GM23338 (cell line): ENCODE results near the gene UBL3. TPM values are rescaled to one million over a fixed set of nuclear protein-coding genes. Genes with fewer than 3 reads are reported as not detected.

Source experiments
- ATAC-seq: fragments of 200-7000 bp; cut with Tn5 transposase; 3 replicates; pipeline ENCODE4 v1.9.1; 2020
- DNase-seq: peaks from one replicate; pipeline ENCODE4 v3.0.0-alpha.2; 2015; ENCODE audit warnings: low spot score
- H2AFZ ChIP-seq: fragments of 200-600 bp; sonication (generic); 2 replicates; pipeline ENCODE4 v1.8.0; 2016; ENCODE audit warnings: antibody characterized with exemption, mild to moderate bottlenecking, moderate library complexity
- H3F3A ChIP-seq: fragments of 200-600 bp; sonication (generic); replicated peaks from 2 replicates; pipeline ENCODE4 v1.8.0; 2017; ENCODE audit warnings: antibody characterized with exemption, mixed run types, low read depth
- H3K27ac ChIP-seq: fragments of 200-600 bp; sonication (generic); 2 replicates; pipeline ENCODE4 v1.6.1; 2016; ENCODE audit warnings: low read depth
- H3K27me3 ChIP-seq: fragments of 200-600 bp; sonication (generic); 2 replicates; pipeline ENCODE4 v1.8.0; 2016; ENCODE audit warnings: mild to moderate bottlenecking, mixed run types, moderate library complexity; ENCODE audit not compliant: insufficient read depth
- H3K36me3 ChIP-seq: fragments of 200-600 bp; sonication (generic); 2 replicates; pipeline ENCODE4 v1.8.0; 2016; ENCODE audit warnings: mild to moderate bottlenecking; ENCODE audit not compliant: insufficient read depth
- H3K4me1 ChIP-seq: fragments of 200-600 bp; sonication (generic); 2 replicates; pipeline ENCODE4 v1.8.0; 2016; ENCODE audit warnings: mild to moderate bottlenecking, moderate library complexity; ENCODE audit not compliant: insufficient read depth
- H3K4me2 ChIP-seq: fragments of 200-600 bp; sonication (generic); 2 replicates; pipeline ENCODE4 v1.7.1; 2017; ENCODE audit warnings: mixed run types
- H3K4me3 ChIP-seq: fragments of 200-600 bp; sonication (generic); 2 replicates; pipeline ENCODE4 v1.6.1; 2016; ENCODE audit warnings: mixed run types
- H3K79me2 ChIP-seq: fragments of 200-600 bp; sonication (generic); replicated peaks from 2 replicates; pipeline ENCODE4 v1.8.0; 2017; ENCODE audit warnings: mild to moderate bottlenecking; ENCODE audit not compliant: insufficient read depth
- H3K9me2 ChIP-seq: fragments of 200-600 bp; sonication (generic); 2 replicates; pipeline ENCODE4 v1.8.0; 2017; ENCODE audit not compliant: insufficient read depth
- H4K20me1 ChIP-seq: fragments of 200-600 bp; sonication (generic); replicated peaks from 2 replicates; pipeline ENCODE4 v1.8.0; 2017; ENCODE audit warnings: mild to moderate bottlenecking; ENCODE audit not compliant: insufficient read depth
- H3K27ac Mint-ChIP-seq: 2 replicates; pipeline ENCODE4 v1.8.0; 2020; ENCODE audit warnings: inconsistent platforms, mild to moderate bottlenecking, moderate library complexity, mixed read lengths
- H3K27me3 Mint-ChIP-seq: 3 replicates; pipeline ENCODE4 v1.8.0; 2022; ENCODE audit warnings: low read depth, mild to moderate bottlenecking, moderate library complexity, mixed read lengths, inconsistent platforms; ENCODE audit not compliant: insufficient read depth, poor library complexity
- H3K36me3 Mint-ChIP-seq: 3 replicates; pipeline ENCODE4 v1.8.0; 2021; ENCODE audit warnings: low read depth, mild to moderate bottlenecking, inconsistent platforms, moderate library complexity, mixed read lengths
- H3K4me1 Mint-ChIP-seq: 3 replicates; pipeline ENCODE4 v1.8.0; 2020; ENCODE audit warnings: mild to moderate bottlenecking, inconsistent platforms, mixed read lengths
- H3K4me3 Mint-ChIP-seq: 3 replicates; pipeline ENCODE4 v1.8.0; 2021; ENCODE audit warnings: moderate library complexity, mild to moderate bottlenecking, inconsistent platforms, mixed read lengths
- H3K9me3 Mint-ChIP-seq: 3 replicates; pipeline ENCODE4 v1.8.0; 2020; ENCODE audit warnings: moderate library complexity, mild to moderate bottlenecking, inconsistent platforms, mixed read lengths
- EZH2 ChIP-seq: fragments of 200-600 bp; sonication (generic); IDR thresholded peaks from one replicate; pipeline ENCODE4 v1.8.0; 2017; ENCODE audit warnings: antibody characterized with exemption, mild to moderate bottlenecking, low read depth; ENCODE audit not compliant: unreplicated experiment
- EZH2phosphoT487 ChIP-seq: fragments of 200-600 bp; sonication (generic); IDR thresholded peaks from one replicate; pipeline ENCODE4 v1.8.1; 2018; ENCODE audit warnings: antibody characterized with exemption; ENCODE audit not compliant: unreplicated experiment
- ZNF114 ChIP-seq: fragments of 250-450 bp; sonication (Bioruptor Pico); IDR thresholded peaks from 2 replicates; pipeline ENCODE4 v1.5.0; 2020; ENCODE audit warnings: mild to moderate bottlenecking, moderate library complexity
- ZNF331 ChIP-seq: fragments of 250-450 bp; sonication (Bioruptor Pico); IDR thresholded peaks from 2 replicates; pipeline ENCODE4 v1.5.0; 2020; ENCODE audit warnings: low read depth, mild to moderate bottlenecking, moderate library complexity
- polyA plus RNA-seq: library from polyadenylated mRNA; unstranded; fragments of >200 nt; fragmentation: Nextera tagmentation; extraction: Ambion mirVana; gene quantifications from 2 replicates; pipeline ENCODE4 v1.2.1, GENCODE V29; 2016
- total RNA-seq: library from RNA; depleted of rRNA; stranded (reverse); fragments of >200 nt; shearing (Covaris generic); gene quantifications from 2 replicates; pipeline ENCODE4 v1.2.3, GENCODE V29; 2014
- TF ChIP-seq, protein P1 (sequence below): IDR thresholded peaks from one replicate; pipeline ENCODE4 v1.6.1; 2018; ENCODE audit warnings: antibody characterized with exemption; ENCODE audit not compliant: unreplicated experiment
- TF ChIP-seq, protein P2 (sequence below): IDR thresholded peaks from 2 replicates; pipeline ENCODE4 v1.6.1; 2016; ENCODE audit warnings: antibody characterized with exemption
- TF ChIP-seq, protein P3 (sequence below), 2 experiments: fragments of 200-600 bp in 1 of 2; sonication (generic) in 1 of 2; conservative IDR thresholded peaks; 2 replicates each; pipeline versions ENCODE4 v1.5.1 to v1.6.1; 2016 to 2017; ENCODE audit warnings: antibody characterized with exemption in 2 of 2, low read depth in 2 of 2, mild to moderate bottlenecking in 2 of 2, moderate library complexity in 1 of 2

Gene UBL3
- total and polyA plus RNA-seq, 2 experiments from 2014 or later, result 9.7 to 21.1 TPM

DNA sequence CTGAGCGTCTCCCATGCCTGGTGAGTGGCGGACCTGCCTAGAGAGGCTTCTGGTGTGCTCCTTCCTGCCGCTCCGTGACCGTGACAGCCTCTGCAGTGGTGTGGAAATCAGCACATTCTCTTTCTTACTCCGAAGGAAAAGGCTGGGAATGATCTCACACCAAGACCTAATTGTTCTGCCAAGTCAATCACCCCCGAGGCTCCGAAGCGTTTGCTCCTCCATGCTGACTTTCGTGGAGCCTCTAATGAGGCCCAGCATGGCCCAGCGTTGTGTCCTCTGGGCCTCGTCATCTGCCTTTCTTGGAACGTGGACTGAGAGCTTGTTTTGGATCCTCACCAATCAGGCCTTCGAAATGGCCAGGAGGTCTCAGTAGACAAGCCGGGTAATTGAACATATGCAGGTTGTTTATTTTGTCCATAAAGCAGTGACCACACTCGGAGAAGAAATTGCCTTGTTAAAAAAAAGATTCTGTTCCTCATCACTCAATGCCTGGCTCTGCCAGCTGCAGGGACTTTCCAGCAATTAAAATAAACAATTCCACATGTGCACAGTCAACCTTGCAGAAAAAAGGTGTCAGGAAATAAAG is 107.1 kb downstream of the UBL3 start:
- Histone ChIP-seq H3K4me1 (no peaks in the 10 kb centered on the region), H3K4me3 (no peak overlapping the region), H3K9me2 (no peaks in the 10 kb centered on the region), H3K79me2 (no peaks in the 10 kb centered on the region), H2AFZ (0 out of 2 replicates have a peak overlapping the region, but pooled peaks have one; percentile 43), H3F3A (no peaks in the 10 kb centered on the region), H3K27ac (no peak overlapping the region), H3K27me3 (no peaks in the 10 kb centered on the region), H3K4me2 (no peak overlapping the region), H3K36me3 (no peaks in the 10 kb centered on the region), H4K20me1 (no peaks in the 10 kb centered on the region)
- DNase-seq (no peak), ATAC-seq (no peak)
- TF ChIP-seq, protein P1, sequence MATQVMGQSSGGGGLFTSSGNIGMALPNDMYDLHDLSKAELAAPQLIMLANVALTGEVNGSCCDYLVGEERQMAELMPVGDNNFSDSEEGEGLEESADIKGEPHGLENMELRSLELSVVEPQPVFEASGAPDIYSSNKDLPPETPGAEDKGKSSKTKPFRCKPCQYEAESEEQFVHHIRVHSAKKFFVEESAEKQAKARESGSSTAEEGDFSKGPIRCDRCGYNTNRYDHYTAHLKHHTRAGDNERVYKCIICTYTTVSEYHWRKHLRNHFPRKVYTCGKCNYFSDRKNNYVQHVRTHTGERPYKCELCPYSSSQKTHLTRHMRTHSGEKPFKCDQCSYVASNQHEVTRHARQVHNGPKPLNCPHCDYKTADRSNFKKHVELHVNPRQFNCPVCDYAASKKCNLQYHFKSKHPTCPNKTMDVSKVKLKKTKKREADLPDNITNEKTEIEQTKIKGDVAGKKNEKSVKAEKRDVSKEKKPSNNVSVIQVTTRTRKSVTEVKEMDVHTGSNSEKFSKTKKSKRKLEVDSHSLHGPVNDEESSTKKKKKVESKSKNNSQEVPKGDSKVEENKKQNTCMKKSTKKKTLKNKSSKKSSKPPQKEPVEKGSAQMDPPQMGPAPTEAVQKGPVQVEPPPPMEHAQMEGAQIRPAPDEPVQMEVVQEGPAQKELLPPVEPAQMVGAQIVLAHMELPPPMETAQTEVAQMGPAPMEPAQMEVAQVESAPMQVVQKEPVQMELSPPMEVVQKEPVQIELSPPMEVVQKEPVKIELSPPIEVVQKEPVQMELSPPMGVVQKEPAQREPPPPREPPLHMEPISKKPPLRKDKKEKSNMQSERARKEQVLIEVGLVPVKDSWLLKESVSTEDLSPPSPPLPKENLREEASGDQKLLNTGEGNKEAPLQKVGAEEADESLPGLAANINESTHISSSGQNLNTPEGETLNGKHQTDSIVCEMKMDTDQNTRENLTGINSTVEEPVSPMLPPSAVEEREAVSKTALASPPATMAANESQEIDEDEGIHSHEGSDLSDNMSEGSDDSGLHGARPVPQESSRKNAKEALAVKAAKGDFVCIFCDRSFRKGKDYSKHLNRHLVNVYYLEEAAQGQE, result no peak
- TF ChIP-seq EZH2phosphoT487, result no peak
- TF ChIP-seq ZNF114, result no peak
- TF ChIP-seq ZNF331 (CRISPR knock-in tag), result no peak
- TF ChIP-seq, protein P2, sequence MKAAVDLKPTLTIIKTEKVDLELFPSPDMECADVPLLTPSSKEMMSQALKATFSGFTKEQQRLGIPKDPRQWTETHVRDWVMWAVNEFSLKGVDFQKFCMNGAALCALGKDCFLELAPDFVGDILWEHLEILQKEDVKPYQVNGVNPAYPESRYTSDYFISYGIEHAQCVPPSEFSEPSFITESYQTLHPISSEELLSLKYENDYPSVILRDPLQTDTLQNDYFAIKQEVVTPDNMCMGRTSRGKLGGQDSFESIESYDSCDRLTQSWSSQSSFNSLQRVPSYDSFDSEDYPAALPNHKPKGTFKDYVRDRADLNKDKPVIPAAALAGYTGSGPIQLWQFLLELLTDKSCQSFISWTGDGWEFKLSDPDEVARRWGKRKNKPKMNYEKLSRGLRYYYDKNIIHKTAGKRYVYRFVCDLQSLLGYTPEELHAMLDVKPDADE, result no peak
- TF ChIP-seq EZH2, result no peak
- H3K4me3 Mint-ChIP-seq, result no peak overlapping the region
- H3K27me3 Mint-ChIP-seq, result peaks cover 7% of the 10 kb centered on the region
- H3K36me3 Mint-ChIP-seq, result no peaks in the 10 kb centered on the region
- H3K27ac Mint-ChIP-seq, result no peak overlapping the region
- no peaks in the 10 kb centered on the region for H3K9me3 Mint-ChIP-seq
- no peaks in the 10 kb centered on the region for H3K4me1 Mint-ChIP-seq

DNA sequence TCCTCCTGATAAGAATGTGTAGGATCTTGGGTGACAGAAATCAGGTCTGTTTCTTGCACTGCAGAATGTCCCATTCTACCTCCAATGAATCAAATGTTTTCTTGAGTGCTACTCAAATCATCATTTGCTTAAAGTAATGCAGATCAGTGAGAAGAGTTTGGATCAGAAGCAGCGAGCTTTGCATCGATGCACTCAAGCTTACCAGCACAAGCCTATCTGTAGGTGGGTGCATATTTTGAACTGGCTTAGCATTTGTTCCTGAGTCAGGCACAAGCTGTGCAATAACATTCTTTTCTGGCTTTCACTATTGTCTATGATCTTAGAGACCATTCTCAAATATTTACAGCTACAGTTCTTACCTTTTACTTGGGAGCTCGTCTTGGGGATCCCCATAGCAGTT is 109.5 kb downstream of the UBL3 start:
- no peaks in the 10 kb centered on the region for H3K4me1 ChIP-seq
- H3K36me3 ChIP-seq, result no peaks in the 10 kb centered on the region
- DNase-seq (no peak), ATAC-seq (no peak)
- H3F3A ChIP-seq, result no peaks in the 10 kb centered on the region
- no peak overlapping the region for H3K4me3 ChIP-seq
- no peaks in the 10 kb centered on the region for H3K9me2 ChIP-seq
- H3K36me3 Mint-ChIP-seq, result no peaks in the 10 kb centered on the region
- peaks cover 7% of the 10 kb centered on the region for H3K27me3 Mint-ChIP-seq
- H3K9me3 Mint-ChIP-seq, result no peaks in the 10 kb centered on the region
- no peaks in the 10 kb centered on the region for H3K27me3 ChIP-seq
- H4K20me1 ChIP-seq, result no peaks in the 10 kb centered on the region; the same call in 1 of the 2 replicates
- H3K4me3 Mint-ChIP-seq, result no peak overlapping the region
- H3K79me2 ChIP-seq, result no peaks in the 10 kb centered on the region
- no peak overlapping the region for H3K27ac Mint-ChIP-seq
- H2AFZ ChIP-seq, result 0 out of 2 replicates have a peak overlapping the region, but pooled peaks have one; percentile 14
- H3K27ac ChIP-seq, result no peak overlapping the region
- H3K4me1 Mint-ChIP-seq, result no peaks in the 10 kb centered on the region
- no peak overlapping the region for H3K4me2 ChIP-seq
- no peak for TF ChIP-seq EZH2phosphoT487
- TF ChIP-seq ZNF331 (CRISPR knock-in tag), result no peak
- TF ChIP-seq, protein P1, result no peak
- TF ChIP-seq, protein P3, sequence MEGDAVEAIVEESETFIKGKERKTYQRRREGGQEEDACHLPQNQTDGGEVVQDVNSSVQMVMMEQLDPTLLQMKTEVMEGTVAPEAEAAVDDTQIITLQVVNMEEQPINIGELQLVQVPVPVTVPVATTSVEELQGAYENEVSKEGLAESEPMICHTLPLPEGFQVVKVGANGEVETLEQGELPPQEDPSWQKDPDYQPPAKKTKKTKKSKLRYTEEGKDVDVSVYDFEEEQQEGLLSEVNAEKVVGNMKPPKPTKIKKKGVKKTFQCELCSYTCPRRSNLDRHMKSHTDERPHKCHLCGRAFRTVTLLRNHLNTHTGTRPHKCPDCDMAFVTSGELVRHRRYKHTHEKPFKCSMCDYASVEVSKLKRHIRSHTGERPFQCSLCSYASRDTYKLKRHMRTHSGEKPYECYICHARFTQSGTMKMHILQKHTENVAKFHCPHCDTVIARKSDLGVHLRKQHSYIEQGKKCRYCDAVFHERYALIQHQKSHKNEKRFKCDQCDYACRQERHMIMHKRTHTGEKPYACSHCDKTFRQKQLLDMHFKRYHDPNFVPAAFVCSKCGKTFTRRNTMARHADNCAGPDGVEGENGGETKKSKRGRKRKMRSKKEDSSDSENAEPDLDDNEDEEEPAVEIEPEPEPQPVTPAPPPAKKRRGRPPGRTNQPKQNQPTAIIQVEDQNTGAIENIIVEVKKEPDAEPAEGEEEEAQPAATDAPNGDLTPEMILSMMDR (conservative IDR thresholded peaks at IDR 0.05; ENCODE audit: low read depth in 2 of 2), result no peak
